NCI-H2107 (cell line): Measurements from ENCODE around the gene PLEKHM2.

Source experiments
- DNase-seq: peaks from one replicate; lab custom pipeline; 2025; lab: John Stamatoyannopoulos, UW

Gene PLEKHM2

DNA sequence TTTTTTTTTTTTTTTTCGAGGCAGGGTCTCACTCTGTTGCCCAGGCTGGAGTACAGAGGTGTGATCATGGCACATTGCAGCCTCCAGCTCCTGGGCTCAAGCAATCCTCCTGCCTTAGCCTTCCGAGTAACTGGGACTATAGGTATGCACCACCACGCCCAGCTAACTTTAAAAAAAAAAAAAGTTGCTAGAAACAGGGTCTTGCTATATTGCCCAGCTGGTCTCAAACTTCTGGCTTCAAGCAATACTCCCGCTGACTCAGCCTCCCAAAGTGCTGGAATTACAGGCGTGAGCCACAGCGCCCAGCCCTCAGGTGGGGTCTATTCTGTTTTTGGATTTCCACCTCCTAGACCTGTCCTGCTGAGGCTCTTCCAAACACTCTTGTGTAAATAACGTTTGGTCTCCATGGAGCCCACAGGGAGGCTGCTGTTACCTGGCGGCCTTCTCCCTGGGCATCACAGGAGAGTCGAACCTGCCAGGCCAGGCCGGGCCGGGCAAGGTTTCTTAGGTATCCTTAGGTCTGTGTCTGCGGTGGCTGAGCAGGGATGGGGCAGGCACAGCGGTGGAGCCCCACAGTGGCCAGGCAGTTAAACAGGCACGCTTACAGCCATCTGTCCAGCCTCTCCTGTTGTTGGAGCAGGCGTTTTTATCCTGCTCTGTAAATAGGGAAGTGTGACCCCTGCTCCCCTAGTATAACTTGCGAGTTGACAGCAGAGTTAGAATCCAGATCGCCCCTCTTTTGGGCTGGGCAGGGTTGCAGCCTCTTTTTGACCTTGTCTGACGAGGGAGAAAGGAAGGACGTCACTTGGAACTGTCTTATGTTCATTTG, 18.8 kb downstream of the PLEKHM2 start:
- DNase-seq: no peak

DNA sequence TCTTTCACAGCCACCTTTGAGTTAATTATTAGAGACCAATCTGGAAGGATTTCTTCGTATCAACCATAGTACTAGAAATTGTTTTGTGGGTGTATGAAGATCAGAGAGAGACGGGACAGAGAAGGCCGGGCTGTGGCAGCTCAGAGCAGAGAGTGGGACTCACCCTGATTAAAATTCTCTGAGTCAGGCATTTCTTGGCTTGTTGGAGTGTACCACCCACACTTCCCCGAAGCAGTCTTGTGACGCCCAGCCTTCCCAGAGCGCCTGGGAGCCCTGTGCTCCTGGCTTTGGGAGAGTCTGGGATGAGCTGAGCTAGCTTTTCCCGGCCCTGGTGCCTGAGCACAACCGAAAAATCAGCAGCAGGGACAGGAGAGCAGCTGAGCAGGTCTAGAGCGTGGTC, 19.4 kb downstream of the PLEKHM2 start:
- no peak for DNase-seq

DNA sequence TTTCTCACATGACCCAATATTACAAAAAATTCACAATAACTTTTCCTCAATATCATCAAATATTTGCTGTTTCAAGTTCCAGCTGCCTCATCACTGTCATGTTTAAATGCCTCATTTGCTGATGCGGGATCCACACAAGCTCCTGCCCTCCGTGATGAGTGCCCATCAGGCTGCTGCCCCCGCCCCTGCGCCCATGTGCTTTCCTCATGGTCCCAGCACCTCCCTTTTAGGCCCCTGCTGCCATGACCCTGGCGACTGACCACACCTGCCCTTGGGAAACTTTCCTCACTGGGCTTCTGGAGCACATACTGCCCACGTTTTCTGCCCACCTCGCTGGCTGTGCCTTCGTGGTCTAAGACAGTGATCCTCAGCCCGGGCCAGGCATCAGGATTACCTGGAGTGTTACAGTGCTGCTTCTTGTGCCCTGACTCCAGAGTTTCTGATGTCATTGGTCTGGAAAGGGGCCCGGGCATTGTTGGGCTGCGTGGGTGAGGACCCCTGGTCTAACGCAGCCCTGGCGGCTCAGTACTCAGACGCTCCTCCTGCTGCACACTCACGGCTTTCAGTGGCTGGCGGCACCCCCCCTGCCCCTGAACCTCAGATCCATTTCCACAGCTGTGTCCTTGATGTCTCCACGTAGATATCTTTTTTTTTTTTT, 20.5 kb downstream of the PLEKHM2 start:
- DNase-seq: no peak

DNA sequence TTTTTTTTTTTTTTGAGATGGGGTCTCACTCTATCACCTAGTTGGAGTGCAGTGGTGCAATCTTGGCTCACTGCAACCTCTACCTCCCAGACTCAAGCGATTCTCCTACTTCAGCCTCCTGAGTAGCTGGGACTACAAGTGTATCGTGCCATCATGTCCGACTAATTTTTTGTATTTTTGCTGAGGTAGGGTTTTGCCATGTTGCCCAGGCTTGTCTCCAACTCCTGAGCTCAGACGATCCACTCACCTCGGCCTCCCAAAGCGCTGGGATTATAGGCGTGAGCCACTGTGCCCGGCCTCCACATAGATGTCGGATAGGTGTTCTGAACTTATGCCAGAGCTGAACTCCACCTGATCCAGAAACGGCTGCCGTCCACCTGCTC, 21.1 kb downstream of the PLEKHM2 start:
- DNase-seq: no peak

DNA sequence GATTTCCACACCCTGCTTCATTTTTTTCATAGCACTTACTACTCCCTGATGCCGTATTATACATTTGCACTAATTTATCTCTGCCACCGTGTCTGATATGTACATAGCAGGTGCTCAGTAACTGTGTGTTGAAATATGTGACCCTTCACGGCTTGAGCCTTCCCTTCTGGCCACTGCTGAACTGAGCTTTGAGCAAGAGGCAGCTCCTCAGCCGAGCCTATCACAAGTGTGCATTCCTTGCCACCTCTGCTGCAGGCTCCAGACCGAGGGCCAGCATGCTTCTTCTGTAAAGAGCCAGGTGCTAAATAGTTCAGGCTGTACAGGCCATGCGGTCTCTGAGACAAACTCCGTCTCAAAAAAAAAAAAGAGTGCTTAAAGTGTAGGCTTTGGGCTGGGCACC, 22.6 kb downstream of the PLEKHM2 start:
- DNase-seq: no peak

DNA sequence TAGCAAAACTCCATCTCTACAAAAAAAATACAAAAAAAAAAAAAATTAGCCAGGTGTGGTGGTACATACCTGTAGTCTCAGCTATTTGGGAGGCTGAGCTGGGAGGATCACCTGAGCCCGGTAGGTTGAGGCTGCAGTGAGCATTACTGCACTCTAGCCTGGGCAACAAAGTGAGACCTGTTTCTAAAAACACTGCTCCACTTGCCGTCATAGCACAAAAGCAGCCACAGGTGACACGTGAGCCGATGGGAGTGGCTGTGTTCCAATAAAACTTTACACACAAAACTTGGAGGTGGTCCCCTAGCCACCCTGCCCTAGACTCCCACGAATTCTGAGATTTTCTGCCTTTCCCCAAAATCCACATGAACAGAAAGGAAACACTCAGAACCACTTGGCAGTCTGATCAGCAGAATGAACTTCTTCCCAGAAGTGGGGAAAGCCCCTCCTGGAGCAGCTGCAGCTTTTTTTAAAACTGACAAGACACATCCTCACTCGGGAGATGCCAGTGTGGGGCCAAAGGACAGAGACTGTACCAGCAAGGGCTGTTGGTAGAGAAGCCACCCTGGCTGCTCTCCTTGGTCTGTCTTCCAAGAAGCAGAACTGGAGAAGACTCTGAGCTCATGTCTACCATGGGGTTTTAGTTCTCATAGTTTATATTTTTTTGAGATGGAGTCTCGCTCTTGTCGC, 23.3 kb downstream of the PLEKHM2 start:
- no peak for DNase-seq

DNA sequence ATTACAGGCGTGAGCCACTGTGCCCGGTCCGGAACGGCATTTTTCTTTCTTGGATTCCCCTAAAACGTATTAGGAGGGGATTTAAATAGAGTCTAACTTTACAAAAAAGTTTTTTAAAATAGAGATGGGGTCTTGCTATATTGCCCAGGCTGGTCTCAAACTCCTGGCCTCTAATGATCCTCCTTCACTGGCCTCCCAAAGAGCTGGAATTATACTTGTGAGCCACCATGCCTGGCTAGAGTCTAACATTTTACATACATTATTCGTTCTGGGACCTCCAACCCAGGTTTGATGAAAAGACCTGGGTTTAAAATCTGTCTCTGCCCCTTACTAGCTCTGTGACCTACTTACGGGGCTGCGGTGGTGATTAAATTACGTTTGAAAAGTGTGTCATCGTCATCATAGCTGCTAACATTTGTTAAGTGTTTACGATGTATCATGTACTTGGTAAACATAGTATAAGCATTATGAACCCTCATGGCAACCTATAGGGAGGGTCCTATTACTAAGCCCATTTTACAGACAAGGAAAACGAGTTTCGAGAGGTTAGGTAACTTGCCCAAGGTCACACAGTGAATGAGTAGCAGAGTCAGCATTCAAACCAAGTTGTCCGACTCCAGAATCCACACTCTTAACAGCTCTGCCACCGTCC, 24.5 kb downstream of the PLEKHM2 start:
- DNase-seq: no peak

DNA sequence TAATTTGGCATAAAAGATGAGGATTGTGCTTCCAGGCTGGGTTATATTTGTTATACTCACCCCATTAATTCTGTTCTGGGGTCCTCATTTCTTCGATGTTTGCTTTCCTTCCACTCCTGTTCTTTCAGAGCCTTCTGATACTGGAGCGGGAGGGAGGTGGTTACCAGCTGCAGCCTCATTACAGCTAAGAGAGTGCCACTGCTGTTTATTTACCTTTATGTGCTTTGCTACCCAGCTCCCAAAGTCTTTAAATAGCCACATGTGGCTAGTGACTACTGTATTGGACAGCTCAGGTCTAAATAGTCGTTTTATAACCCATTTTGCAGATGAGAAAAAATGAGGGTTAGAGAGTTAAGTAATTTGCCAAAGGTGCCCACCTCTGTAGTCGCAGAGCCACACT, 25.1 kb downstream of the PLEKHM2 start:
- DNase-seq: no peak

DNA sequence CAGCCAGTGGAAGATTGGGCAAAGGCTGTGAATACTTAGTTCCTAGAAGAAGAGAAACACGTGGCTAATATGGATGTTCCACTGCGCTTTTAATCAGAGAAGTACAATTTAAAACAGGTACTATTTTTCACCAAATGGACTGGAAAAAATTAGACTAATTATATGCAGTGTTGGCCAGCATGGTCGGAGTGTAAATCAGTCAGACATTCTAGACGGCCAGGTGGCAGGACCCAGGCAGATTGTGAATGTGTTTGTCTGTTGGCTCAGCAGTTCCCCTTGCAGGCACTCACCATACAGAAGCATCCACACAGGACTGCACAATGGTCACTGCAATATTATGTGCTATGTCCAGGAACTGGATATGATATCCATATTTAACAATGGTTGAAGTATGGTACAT, 28.0 kb downstream of the PLEKHM2 start:
- DNase-seq: no peak

DNA sequence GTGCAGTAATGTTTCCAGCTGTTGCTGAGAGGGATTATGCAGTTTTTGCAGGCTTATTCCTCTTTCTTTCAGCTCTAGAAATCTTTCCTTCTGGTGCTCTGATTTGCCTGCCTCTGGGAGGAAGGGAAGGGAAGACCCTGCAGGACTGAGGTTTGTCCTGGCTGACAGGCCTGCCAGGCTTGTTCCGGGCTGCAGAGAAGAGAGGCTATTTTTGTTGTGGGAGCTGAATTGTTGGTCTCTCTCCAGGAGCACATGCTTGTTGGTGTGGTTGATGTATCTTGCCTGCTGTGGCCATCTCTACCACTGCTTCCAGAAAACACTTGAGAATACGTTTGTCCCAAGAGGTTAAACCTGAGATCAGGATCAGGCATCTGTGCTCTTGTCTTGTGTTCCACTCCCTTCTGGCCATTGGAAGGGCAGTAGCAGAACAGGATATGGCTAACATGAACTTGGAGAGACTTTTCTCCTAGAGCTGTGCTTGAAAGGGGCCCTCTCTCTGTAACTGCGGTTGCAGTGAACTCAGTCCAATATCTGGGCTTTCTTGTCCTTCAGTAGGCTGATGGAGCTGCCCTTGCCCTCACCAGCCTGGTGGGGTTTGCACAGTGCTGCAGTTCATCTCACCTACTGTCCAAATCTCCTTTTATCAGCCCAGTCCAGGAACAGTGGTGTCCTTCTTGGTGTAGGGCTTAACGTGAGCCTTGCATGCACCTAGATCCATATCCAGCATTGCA, 30.5 kb downstream of the PLEKHM2 start:
- no peak for DNase-seq

DNA sequence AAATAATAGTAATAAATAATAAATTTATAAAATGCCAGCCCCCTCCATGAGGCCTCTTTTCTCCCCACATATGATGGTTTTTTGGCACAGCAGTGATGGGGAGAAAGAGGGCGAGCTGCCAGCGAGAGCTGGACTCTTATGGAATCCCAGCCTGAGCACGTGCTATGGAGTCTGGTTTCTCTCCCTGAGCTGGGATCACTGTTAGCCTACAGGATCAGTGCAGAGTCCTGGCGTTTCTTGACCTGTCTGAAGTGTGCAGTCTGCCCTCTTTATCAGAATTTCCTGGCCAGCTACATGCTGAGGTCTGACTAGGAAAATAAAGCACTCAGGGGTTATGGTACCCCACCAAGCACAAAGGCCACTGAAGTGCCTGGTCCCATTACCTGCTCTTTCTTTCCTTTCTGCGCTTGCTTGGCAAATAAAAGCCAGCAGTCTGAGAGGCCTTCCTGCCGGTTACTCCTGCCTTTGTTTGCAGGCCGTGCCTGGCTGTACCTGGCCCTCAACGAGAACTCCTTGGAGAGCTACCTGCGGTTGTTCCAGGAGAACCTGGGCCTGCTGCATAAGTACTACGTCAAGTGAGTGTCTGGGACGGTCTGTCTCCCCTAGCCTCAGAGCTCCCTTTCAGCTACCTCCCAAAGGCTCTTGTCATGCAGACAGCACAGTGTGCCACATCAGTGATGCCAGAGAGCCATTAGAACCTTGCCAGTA, 33.5 kb downstream of the PLEKHM2 start:
- DNase-seq: no peak

DNA sequence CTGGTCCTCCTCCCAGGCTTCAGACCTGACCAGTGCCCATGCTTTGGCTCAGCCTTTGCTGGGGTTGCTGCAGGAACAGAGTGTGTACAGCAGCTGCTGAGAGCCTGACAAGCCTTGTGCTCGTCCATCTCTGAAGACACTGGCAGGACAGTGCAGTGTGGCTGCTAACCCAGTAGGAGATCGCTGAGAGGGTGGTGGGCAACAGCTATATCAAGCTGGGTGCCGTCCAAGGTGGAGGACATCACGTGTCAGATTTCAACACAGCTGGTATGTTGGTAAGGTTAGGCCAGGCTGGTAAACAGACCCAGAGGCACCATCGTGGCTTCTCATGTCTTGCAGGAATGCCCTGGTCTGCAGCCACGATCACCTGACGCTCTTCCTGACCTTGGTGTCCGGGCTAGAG, 34.1 kb downstream of the PLEKHM2 start:
- DNase-seq: no peak

DNA sequence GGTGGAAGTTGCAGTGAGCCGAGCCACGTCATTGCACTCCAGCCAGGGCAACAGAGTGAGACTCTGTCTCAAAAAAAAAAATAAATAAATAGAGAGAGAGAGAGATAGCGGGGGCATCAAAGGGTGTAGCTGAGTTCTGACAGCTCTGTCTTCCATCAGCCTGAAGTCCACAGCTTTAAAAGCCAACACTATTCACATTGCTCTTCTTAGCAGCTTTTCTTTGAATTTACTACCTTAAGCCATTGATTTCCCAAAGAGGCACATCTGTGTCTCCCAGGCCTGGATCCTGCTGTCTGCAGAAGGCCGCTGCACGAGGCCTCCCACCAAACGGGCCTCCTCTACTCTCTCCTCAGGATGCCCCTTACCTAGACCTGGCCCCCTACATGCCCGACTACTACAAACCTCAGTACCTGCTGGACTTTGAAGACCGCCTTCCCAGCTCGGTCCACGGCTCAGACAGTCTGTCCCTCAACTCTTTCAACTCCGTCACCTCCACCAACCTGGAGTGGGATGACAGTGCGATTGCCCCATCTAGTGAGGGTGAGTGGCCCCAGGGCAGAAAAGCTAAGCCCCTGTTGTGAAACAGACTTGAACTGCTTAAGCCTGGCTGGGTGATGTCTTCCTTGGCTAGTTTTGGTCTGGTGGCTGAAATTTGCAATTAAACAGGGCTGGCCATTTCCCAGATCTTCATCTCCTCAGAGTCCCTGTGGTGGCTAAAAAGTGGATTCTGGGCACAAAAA, 35.4 kb downstream of the PLEKHM2 start:
- no peak for DNase-seq

DNA sequence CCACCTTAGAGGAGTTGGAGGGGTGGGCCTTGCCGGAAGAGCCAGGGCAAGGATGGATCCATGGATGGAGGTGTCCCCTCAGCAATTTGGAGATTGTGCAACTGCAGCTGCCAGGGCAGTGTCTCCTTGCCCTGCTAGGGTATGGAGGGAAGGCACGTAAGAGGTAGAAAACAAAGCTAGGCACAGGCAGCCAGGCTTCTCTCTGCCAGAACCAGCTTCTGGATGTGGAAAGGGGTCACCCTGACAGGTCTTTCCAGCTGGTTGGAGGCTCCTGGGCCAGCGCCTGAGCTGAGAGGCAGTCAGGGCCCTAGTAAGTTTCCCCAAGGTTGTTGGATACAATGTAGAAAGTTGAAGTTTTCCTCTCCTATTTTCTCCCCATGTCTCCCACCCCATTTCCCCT, 36.7 kb downstream of the PLEKHM2 start:
- DNase-seq: no peak

DNA sequence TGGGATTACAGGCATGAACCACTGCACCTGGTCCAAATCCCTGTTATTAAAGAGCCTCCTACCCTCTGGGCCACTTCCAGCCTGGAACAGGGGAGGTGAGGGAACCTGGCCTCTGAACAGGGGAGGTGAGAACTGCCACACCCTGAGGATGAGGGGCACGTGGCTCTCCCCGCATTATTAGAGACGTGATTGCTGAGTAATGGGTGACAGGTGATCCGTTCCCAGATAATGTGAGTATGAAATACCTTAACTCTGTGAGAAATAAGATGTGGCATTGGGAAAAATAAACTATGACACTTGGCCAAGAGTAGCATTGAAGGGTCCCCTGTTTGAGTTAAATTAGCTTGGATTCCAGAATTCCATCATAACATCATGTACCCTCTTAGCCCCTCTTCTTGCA, 38.3 kb downstream of the PLEKHM2 start:
- DNase-seq: no peak

DNA sequence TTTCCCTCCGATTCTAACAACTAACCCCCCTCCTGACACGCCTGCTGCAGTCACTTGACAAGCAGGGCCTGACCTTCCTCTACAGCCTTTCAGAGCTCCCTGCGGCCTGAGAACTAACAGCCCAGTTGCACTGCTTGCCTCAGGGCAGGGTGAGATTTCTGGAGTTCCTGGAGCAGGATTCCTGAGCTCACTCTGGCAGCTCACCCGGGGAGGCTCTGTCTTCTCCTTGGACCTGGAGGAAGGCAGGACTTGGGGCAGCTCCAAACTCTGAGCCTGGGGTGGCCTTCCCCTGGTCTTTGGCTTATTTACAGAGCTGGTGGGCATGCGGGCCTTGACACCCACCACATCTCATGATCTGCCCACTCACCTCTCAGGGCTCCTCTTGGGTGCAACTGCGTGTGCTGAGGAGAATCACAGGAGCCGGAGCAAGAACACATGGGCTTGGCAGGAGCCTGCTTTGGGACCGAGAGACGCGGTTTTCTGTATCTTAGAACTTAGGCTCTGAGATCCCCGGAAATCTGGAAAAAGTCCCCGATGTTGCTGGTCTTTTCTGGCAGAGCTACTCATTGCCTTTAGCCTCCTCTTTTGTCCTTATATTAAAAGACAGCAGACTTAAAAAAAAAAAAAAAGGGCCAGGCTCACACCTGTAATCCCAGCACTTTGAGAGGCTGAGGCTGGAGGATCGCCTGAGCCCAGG, 38.9 kb downstream of the PLEKHM2 start:
- DNase-seq: no peak

DNA sequence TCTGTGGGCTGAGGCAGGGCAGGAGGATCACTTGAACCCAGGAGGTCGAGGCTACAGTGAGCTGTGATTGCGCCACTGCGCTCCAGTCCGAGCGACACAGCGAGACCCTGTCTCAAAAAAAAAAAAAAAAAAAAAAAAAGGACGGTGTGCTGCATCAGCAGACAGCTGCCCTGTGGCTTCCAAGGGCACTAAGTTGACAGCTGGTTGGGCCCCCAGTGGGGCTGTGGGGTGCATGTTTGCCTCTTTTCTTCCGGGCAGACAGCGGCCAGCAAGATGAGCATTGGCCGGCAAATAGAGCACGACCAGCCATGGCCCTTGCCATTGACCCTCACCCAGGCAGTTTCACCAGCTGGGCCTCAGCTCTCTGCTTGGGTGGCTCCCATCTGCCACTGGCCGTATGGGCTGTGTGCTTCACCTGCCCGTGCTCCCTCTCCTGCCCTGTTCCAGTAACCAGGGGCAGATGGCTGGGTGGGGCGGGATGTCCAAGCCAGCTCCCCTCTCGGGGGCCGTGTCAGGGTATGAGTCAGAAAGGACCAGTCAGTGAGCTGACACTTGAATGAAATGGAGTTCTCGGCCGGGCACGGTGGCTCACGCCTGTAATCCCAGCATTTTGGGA, 39.6 kb downstream of the PLEKHM2 start:
- DNase-seq: no peak

DNA sequence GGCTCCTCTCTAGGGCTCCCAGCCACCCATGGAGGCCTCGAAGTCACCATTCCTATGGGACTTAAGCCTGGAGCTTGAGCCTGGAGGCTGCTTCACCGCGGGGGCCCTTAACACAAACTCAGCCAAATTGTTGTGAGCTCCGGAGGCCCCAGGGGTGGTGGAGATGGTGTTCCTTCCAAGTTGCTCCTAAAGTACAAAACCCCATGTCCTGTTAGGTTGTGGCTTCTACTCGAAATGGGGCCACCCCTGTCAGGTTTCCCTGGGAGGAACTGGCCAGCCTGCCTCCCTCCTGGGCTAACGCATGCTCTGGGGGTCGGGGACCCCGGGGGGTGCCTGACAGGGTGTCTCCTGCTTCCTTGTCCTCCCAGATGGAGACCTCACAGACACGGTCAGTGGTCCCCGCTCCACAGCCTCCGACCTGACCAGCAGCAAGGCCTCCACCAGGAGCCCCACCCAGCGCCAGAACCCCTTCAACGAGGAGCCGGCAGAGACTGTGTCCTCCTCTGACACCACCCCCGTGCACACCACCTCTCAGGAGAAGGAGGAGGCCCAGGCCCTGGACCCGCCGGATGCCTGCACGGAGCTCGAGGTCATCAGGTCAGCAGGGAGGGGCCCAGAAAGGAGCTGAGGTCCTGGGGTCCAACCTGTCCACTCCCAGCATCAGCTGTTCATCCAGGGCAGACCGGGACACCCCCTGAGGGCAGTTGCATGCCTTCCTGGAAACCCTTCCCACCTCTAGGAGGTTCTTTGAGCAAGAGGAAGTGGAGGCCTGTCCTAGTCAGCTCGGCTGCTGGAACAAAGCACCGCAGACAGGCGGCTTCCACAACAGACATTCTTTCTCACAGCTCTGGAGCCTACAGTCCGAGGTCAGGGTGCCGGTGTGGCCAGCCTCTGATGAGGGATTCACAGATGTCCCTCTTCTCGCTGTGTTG, 41.1 kb downstream of the PLEKHM2 start:
- no peak for DNase-seq
